NCI-H69 (cell line): Measurements from ENCODE around the gene PDZD2.

ENCODE experiments used
- DNase-seq: peaks from one replicate; lab custom pipeline; 2025; lab: John Stamatoyannopoulos, UW

The PDZD2 gene

DNA sequence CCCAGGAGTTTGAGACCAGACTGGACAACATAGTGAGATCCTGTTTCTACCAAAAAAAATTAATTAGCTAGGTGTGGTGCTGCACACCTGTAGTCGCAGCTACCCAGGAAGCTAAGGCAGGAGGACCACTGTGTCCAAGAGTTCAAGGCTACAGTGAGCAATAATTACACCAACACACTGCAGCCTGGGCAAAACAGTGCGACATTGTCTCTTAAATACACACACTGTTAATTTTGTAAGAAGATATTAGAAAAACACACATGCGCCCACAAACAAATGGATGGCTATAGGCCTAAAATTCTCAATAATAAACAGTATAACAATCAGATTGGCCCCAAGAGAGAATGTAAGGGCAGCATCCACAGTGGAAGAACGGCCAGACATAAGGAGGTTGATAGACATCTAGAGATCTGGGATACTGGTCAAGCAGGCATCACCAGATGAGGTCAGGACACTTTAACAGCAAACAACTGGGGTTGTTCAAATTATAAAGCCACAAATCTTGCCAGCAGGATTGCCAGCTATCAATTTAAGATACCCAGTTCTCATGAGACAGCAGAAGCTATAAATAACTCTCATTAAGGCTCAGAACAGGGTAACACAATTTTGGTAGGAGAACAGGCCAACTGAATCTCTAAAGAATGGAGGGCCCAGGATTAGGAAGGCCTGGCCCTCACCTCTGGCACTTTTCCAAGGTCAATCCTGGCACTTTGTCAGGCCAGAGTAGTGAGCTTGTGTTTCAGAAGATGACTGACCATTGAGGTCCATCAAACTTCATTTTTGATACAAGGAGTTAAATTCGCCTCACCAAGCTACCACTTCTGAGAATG is 505.7 kb downstream of the PDZD2 start:
- no peak for DNase-seq

DNA sequence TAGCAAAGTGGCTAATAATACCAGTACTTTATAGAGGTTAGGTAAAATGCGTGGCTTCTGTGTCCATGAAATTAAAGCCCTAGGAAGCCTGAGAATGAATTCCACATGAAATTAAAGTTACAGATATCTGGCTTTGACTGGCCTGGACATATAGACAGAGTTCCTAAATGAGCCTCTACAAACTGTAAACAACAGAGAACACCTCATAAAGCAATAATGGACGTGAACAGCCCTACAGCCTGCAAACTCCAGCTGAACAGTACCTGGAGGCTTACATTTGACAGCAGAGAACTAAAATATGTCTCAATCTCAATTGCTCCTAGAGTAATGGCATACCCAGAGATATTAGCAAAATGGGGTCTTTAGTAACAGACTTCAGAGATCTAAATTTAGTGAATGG is 506.4 kb downstream of the PDZD2 start:
- no peak for DNase-seq

DNA sequence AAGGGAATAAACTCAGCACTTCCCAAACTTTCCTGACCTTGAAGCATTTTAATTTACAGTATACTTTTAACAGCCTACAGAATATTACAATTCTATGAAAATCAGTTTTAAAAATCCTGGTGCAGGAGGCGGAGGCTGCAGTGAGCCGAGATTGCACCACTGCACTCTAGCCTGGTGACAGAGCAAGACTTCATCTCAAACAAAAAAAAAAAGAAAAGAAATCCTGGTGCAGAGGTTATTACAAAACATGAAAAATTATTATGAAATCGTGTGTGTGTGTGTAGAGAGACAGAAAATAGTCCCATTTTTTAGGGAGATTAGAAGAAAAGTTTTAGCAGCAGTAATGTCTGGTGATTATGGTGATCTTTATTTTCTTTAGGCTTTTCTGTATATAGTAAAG is 508.3 kb downstream of the PDZD2 start:
- no peak for DNase-seq

DNA sequence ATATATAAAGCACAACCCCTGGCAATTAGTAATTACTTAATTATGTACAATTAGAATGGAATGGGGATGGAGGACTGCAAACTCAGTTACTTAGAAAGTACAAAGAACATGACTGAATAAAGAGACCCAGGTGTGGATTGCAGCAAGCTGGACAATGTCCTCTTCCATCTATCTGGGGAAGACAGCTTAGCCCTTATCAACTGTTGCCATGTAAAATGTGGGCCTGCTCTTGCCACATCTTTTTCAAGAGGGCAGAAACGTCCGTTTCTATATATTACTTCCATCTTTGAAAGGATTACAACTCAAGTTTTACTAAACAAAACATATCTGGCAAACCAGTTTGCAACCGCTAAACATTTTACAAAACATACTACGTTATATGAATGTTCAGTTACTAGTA is 509.0 kb downstream of the PDZD2 start:
- no peak for DNase-seq

DNA sequence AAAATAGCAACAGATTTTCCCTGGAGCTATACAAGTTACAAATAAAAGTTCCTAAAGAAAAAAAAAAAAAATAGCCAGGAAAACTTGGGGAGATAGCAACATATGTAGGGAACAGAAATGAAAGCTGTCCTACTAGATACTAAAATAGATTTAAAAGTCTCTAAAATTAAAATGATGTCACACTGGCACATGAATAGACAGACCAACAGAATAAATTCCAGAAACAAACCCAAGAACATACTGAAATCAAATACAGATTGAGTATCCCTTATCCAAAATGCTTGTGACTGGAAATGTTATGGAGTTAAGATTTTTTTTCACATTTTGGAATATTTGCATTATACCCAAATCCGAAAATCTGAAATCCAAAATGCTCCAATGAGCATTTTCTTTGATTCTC is 511.4 kb downstream of the PDZD2 start:
- no peak for DNase-seq

DNA sequence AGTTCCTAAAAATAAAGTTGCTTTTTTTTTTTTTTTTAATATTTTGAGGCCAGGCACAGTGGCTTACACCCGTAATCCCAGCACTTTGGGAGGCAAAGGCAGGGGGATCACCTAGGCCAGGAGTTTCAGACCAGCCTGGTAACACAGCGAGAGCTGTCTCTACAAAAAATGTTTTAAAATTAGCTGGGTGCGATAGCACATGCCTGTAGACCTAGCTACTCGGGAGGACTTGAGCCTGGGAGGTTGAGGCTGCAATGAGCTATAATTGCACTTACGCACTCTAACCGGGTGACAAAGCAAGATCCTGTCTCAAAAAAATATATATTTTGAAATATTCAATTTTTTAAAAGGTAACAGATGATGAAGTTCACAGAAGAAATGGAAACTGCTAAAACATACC is 512.3 kb downstream of the PDZD2 start:
- no peak for DNase-seq

DNA sequence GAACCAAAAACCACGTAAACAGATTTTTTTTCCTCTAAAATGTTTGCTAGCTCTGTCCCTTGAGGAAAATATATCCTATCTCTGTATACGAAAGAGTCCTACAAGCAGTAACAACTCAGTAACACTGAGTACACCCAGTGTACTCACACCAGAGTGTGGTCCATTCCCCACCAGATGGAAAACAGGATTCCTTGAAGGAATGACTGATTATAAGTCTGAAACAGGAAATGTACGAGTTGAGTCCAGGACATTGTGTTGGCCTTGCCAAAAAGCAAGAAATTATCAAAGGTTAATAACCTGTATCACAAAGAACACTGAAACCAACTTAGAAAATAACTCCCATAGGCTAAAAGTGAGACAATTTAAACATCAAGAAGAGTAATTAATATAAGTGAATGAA is 514.8 kb downstream of the PDZD2 start:
- DNase-seq = no peak

DNA sequence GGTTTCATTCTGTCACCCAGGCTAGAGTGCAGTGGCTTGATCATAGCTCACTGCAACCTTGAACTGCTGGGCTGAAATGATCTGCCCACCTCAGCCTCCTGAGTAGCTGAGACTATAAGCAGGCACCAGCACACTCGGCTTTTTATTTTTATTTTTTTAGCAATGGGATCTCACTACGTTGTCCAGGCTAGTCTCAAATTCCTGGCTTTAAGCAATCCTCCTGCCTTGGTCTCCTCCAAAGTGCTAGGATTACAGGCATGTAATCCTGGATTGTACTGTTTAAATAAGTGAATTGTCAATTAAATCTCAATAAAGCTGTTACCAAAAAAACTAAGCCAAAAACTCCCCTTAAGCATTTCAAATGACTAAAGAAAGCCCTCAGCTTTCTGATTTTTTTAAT is 516.3 kb downstream of the PDZD2 start:
- DNase-seq = no peak

DNA sequence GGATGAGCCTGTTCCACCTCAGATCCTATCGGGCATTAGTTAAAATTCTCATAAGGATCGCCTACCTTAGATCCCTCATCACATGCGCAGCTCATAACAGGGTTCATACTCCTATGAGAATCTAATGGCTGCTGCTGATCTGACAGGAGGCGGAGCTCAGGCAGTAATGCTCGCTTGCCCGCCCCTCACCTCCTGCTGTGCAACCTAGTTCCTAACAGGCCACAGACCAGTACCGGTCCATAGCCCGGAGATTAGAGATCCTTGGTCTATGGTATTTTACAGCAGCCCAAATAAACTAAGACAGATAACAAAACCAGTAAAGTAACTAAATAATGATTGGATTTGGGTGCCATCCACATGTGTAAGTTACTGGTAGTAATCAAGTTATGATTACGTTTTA is 517.7 kb downstream of the PDZD2 start:
- DNase-seq = no peak

DNA sequence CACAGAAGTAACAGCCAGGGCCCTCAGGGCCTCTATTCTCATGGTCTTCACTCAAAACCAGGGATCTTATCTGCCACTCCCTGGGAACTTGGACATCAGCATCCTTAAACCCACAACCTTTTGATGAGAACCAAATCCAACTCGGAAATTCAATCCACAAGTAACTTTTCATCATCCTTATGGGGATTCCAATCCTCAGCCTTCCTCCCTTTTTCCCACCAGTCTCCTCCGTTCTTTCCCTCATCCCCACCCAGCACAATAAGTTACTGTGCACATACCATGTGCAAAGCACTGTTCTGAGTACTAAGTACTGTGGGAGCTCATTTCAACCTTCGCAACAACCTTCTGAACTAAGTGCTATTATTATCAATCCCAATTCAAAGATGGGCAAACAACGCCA is 518.1 kb downstream of the PDZD2 start:
- no peak for DNase-seq

DNA sequence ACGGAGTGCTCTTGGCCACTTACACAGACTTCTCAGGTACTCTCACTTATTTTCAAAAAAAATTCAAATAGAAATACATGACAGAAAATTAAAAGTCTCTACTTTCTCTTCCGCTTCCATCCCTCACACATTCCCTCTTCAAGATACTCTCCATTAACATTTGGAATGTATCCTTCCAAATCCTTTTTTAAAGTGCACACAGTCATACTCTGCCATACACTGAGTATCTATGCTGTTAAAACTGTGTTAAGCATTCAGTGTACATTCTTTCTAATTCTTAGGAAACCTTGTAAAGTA is 519.7 kb downstream of the PDZD2 start:
- no peak for DNase-seq

DNA sequence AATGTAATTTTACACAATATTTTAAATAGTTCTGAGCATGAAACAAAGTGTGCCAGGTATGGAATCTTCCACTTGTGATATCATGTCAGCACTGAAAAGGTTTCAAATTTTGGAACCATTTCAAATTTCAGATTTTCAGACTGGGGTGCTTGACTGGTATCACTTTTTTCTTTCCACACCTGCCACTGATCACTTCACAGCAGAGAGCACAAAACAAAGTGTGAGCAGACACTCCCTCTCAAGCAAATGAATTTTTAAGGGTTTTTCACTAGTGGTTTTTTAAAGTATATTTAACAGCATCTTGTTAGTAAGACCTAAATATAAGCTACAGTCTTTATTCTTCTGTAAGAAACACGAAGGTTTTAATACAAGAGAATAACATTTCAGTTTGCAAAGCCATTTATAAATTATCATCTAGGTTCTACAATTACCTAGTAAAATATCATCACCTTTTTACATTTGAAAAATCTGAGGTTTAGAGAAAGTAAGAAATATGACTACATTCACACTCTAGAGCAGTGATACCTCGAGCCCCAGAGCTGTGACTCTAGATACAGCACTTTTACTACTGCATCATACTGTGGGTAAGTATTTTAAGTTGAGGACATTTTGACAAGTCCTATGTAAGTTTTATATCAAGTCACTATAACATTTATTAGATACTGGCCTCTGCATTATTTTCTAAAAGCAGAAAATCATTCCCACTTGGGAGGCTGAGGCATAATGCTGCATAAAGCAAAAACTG is 520.6 kb downstream of the PDZD2 start:
- no peak for DNase-seq

DNA sequence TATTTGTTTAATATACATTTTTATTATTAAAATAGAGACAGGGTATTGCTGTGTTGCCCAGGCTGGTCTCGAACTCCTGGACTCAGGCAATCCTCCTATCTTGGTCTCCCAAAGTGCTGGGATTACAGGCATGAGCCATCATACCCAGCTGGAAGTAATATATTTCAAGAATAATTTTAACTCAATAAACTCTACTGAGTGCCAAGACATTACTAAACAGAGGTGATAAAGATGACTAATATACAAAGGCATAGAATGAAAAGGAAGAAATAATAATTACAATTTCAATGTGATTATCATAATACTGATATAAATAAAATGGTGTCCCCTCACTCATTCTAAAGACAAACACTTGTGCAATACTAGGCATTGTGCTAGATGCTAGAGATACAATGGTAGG is 521.3 kb downstream of the PDZD2 start:
- DNase-seq = no peak
